ENCODE results near the gene CHD9.

Gene CHD9

GRCh38 chr16:53105565-53105964 lies 50.8 kb downstream of the CHD9 start:
- no peak overlapping the region for H3K4me3 ChIP-seq (ENCODE audit: low read depth, low read length)
- TF ChIP-seq MAX (IDR thresholded peaks at IDR 0.05; ENCODE audit: low read depth, low read length) (no peak), POLR2A (IDR thresholded peaks at IDR 0.05; ENCODE audit: extremely low read depth, insufficient read length) (no peak), CTCF (IDR thresholded peaks at IDR 0.05; ENCODE audit: low read depth, low read length) (no peak), MYC (IDR thresholded peaks at IDR 0.05; ENCODE audit: low read depth, low read length) (no peak)
- no peak for DNase-seq (ENCODE audit: low read depth)

GRCh38 chr16:53111078-53111791 lies 56.4 kb downstream of the CHD9 start:
- H3K4me3 ChIP-seq (ENCODE audit: low read depth, low read length): no peak overlapping the region
- DNase-seq (ENCODE audit: low read depth): no peak
- TF ChIP-seq MYC (IDR thresholded peaks at IDR 0.05; ENCODE audit: low read depth, low read length) (no peak), MAX (IDR thresholded peaks at IDR 0.05; ENCODE audit: low read depth, low read length) (no peak), POLR2A (IDR thresholded peaks at IDR 0.05; ENCODE audit: extremely low read depth, insufficient read length) (no peak), CTCF (IDR thresholded peaks at IDR 0.05; ENCODE audit: low read depth, low read length) (no peak)

- H3K4me3 ChIP-seq (ENCODE audit: low read depth, low read length): no peak overlapping the region
- TF ChIP-seq MAX (IDR thresholded peaks at IDR 0.05; ENCODE audit: low read depth, low read length) (no peak), CTCF (IDR thresholded peaks at IDR 0.05; ENCODE audit: low read depth, low read length) (no peak), MYC (IDR thresholded peaks at IDR 0.05; ENCODE audit: low read depth, low read length) (no peak), POLR2A (IDR thresholded peaks at IDR 0.05; ENCODE audit: extremely low read depth, insufficient read length) (no peak)
- no peak for DNase-seq (ENCODE audit: low read depth)
These were observed 57.2 kb downstream of the CHD9 start for GRCh38 chr16:53112015-53112414.

GRCh38 chr16:53115047-53115446 lies 60.3 kb downstream of the CHD9 start:
- no peak for DNase-seq (ENCODE audit: low read depth)
- TF ChIP-seq MYC (IDR thresholded peaks at IDR 0.05; ENCODE audit: low read depth, low read length) (no peak), CTCF (IDR thresholded peaks at IDR 0.05; ENCODE audit: low read depth, low read length) (no peak), MAX (IDR thresholded peaks at IDR 0.05; ENCODE audit: low read depth, low read length) (no peak), POLR2A (IDR thresholded peaks at IDR 0.05; ENCODE audit: extremely low read depth, insufficient read length) (no peak)
- H3K4me3 ChIP-seq (ENCODE audit: low read depth, low read length): no peak overlapping the region

- H3K4me3 ChIP-seq (ENCODE audit: low read depth, low read length): no peak overlapping the region
- no peak for TF ChIP-seq CTCF (IDR thresholded peaks at IDR 0.05; ENCODE audit: low read depth, low read length)
- no peak for TF ChIP-seq MAX (IDR thresholded peaks at IDR 0.05; ENCODE audit: low read depth, low read length)
- TF ChIP-seq POLR2A (IDR thresholded peaks at IDR 0.05; ENCODE audit: extremely low read depth, insufficient read length): no peak
- no peak for TF ChIP-seq MYC (IDR thresholded peaks at IDR 0.05; ENCODE audit: low read depth, low read length)
- no peak for DNase-seq (ENCODE audit: low read depth)
These were observed 61.0 kb downstream of the CHD9 start for GRCh38 chr16:53115773-53116172.
